Left ventricle myocardium inferior (tissue), 1 donor: Measurements from ENCODE around the gene ADAM10. TPM values are rescaled to one million over a fixed set of nuclear protein-coding genes. Genes with fewer than 3 reads are reported as not detected.

Experiments used
- DNase-seq: peaks from one replicate; pipeline ENCODE4 v3.0.0-alpha.2; 2020
- H3K27ac ChIP-seq: fragments of 200-600 bp; replicated peaks from 2 replicates; pipeline ENCODE4 v1.8.0; 2021
- H3K27me3 ChIP-seq: fragments of 200-600 bp; 2 replicates; pipeline ENCODE4 v1.8.0; 2021; ENCODE audit warnings: low read depth
- H3K36me3 ChIP-seq: fragments of 200-600 bp; 2 replicates; pipeline ENCODE4 v1.8.0; 2021
- H3K4me1 ChIP-seq: fragments of 200-600 bp; 2 replicates; pipeline ENCODE4 v1.8.0; 2021
- H3K4me3 ChIP-seq: fragments of 200-600 bp; 2 replicates; pipeline ENCODE4 v1.8.0; 2021; ENCODE audit warnings: mild to moderate bottlenecking, moderate library complexity
- H3K9me3 ChIP-seq: fragments of 200-600 bp; replicated peaks from 2 replicates; pipeline ENCODE4 v1.8.0; 2021
- intact Hi-C: fragments of 100-400 bp; cut with micrococcal nuclease; formaldehyde crosslinking; loops from one replicate; pipeline ENCODE4 v1.11.0; 2022
- total RNA-seq: library from RNA; stranded (reverse); fragmentation: NEBNext Ultra II Directional; extraction: Animal tissue kit (Norgen Biotek cat#: 25700); gene quantifications from one replicate; pipeline ENCODE4 v1.2.1, GENCODE V29; 2021
- TF ChIP-seq, protein P1 (sequence below): fragments of 200-600 bp; IDR thresholded peaks from 2 replicates; pipeline ENCODE4 v1.8.0; 2021; ENCODE audit warnings: antibody characterized with exemption, mild to moderate bottlenecking, borderline replicate concordance
- donor health status: DM: no; HTN: yes; CAD: no; lungs with severe emphysema.

The ADAM10 gene
- total RNA-seq, 1 donor from 2014 or later, result 74.0 TPM

- intact Hi-C loops, result no loop called here
- H3K27ac ChIP-seq, result no peak overlapping the region
- H3K9me3 ChIP-seq, result no peaks in the 10 kb centered on the region
- H3K4me1 ChIP-seq, result no peaks in the 10 kb centered on the region
- no peak overlapping the region for H3K4me3 ChIP-seq
- H3K27me3 ChIP-seq, result no peaks in the 10 kb centered on the region
- TF ChIP-seq, protein P1, sequence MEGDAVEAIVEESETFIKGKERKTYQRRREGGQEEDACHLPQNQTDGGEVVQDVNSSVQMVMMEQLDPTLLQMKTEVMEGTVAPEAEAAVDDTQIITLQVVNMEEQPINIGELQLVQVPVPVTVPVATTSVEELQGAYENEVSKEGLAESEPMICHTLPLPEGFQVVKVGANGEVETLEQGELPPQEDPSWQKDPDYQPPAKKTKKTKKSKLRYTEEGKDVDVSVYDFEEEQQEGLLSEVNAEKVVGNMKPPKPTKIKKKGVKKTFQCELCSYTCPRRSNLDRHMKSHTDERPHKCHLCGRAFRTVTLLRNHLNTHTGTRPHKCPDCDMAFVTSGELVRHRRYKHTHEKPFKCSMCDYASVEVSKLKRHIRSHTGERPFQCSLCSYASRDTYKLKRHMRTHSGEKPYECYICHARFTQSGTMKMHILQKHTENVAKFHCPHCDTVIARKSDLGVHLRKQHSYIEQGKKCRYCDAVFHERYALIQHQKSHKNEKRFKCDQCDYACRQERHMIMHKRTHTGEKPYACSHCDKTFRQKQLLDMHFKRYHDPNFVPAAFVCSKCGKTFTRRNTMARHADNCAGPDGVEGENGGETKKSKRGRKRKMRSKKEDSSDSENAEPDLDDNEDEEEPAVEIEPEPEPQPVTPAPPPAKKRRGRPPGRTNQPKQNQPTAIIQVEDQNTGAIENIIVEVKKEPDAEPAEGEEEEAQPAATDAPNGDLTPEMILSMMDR, result no peak
- peaks cover 35% of the 10 kb centered on the region for H3K36me3 ChIP-seq
- DNase-seq, result no peak
Measured at GRCh38 chr15:58595516-58596263, 153.8 kb downstream of the ADAM10 start.

DNA sequence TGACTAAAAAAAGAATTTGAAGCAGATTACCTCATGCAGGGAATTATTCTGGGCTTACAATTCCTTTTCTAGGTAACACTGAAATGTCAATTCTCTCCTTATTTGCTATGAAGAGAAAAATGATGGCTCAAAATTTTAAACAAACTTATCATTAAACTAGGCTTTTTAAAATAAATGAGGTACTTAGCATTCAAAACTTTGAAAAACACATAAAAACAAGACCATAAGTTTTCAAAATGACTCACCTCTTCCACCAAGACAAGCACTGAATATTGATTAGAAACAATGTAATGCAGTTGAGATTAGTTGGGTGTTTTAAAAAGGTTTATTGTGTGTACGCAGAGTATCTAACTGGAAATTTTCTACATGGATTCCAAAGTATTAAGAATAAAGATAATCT, 154.6 kb downstream of the ADAM10 start:
- Histone ChIP-seq H3K27me3 (no peaks in the 10 kb centered on the region), H3K4me3 (no peak overlapping the region), H3K9me3 (no peaks in the 10 kb centered on the region), H3K4me1 (no peaks in the 10 kb centered on the region), H3K27ac (no peak overlapping the region), H3K36me3 (peaks cover 35% of the 10 kb centered on the region)
- intact Hi-C loops, result no loop called here
- TF ChIP-seq, protein P1, result no peak
- no peak for DNase-seq

DNA sequence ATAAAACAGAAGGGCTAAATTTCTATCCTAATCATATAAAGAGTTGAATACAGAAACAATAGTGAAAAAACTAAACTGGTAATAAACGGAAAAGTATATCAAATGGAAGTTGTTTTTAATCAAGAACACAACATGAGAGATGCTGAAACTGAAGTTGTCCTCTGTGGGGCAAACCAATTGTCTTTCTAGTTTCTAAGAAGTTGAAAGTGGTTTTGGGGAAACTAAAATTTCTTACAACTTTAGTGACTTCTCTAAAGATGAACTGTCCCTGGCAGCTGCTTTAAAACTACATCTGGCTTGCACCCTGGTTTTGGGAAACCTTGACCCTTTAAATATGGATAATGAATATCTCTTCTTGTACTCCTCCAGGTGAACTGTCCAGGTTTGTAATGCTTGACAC, 155.6 kb downstream of the ADAM10 start:
- H3K27ac ChIP-seq, result no peak overlapping the region
- H3K4me3 ChIP-seq, result no peak overlapping the region
- H3K36me3 ChIP-seq, result peaks cover 25% of the 10 kb centered on the region
- no peaks in the 10 kb centered on the region for H3K27me3 ChIP-seq
- TF ChIP-seq, protein P1, result no peak
- no peaks in the 10 kb centered on the region for H3K4me1 ChIP-seq
- H3K9me3 ChIP-seq, result no peaks in the 10 kb centered on the region
- no peak for DNase-seq
- intact Hi-C loops, result no loop called here

DNA sequence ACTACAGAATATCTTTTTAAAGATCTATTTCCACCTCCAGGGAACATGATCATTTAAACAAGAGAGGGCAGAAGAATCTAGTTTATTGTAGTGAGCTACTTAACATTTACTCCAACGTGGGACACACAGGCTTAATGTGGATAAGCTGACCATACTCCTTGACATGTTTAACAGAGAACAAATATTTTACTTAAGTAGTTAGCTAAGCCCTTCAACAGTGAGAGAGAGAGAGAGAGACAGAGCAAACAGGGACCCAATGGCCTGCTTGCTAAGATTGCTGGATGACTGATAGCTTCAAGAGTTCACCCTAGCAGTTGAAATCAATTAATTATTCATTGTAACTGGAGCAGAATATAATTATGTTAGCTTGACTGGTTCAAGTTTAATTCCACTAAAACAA, 158.6 kb downstream of the ADAM10 start:
- no peaks in the 10 kb centered on the region for H3K4me1 ChIP-seq
- intact Hi-C loops, result no loop called here

GRCh38 chr15:58590236-58590635, 159.3 kb downstream of the ADAM10 start:
- H3K36me3 ChIP-seq, result no peaks in the 10 kb centered on the region
- H3K27ac ChIP-seq, result no peak overlapping the region
- no peaks in the 10 kb centered on the region for H3K9me3 ChIP-seq
- intact Hi-C loops, result no loop called here
- H3K4me3 ChIP-seq, result no peak overlapping the region
- no peaks in the 10 kb centered on the region for H3K27me3 ChIP-seq
- DNase-seq, result no peak
- peaks cover 7% of the 10 kb centered on the region for H3K4me1 ChIP-seq
- TF ChIP-seq, protein P1, result no peak

More for the DNA sequence above, 158.6 kb downstream of the ADAM10 start:
- no peaks in the 10 kb centered on the region for H3K27me3 ChIP-seq
- no peak overlapping the region for H3K27ac ChIP-seq
- peaks cover 4% of the 10 kb centered on the region for H3K36me3 ChIP-seq
- no peaks in the 10 kb centered on the region for H3K9me3 ChIP-seq
- DNase-seq, result no peak
- H3K4me3 ChIP-seq, result no peak overlapping the region
- TF ChIP-seq, protein P1, result no peak
